GM15510 (cell line): Measurements from ENCODE around the gene QSOX2.

Source experiments
- POLR2A ChIP-seq: IDR thresholded peaks from 3 replicates; pipeline ENCODE4 v1.6.1; 2011; ENCODE audit warnings: borderline replicate concordance; ENCODE audit not compliant: insufficient read length; ENCODE audit errors: extremely low read depth

QSOX2 gene

DNA sequence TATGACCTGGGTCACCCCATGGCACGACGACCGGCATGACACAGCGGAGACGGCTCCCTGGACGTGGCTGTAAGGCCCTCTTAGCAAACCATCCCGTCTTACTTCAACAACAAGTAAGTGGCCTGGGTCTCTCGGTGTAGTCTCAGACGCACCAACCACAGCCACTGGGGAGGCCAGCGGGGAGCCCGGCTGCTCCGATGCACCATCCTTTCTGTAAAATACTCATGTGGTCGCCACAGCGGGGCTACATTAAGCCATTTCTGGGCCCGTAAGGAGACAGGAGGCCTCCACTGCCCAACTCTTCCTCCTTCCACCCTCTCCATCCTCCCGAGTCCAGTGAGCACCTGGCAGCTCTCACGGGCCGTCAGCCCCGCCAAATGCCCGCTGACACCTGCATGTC lies 4.7 kb downstream of the QSOX2 start:
- no peak for TF ChIP-seq POLR2A

DNA sequence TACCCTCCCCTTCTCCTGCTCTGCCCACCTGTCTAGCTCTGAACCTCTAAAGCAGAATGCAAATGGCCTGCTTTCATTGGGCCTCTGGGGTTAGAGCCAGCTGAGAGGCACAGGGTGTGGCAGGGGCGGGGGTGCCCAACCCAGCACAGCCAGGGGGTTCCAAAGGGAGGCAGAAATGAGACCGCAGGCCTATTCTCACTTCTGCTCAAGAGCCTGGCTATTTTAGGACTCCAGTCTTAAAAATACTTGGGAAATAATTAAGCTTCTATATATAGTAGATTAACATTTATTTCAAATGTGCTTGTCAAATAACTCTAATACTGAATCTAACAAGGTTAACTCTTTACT lies 5.7 kb downstream of the QSOX2 start:
- TF ChIP-seq POLR2A: no peak

DNA sequence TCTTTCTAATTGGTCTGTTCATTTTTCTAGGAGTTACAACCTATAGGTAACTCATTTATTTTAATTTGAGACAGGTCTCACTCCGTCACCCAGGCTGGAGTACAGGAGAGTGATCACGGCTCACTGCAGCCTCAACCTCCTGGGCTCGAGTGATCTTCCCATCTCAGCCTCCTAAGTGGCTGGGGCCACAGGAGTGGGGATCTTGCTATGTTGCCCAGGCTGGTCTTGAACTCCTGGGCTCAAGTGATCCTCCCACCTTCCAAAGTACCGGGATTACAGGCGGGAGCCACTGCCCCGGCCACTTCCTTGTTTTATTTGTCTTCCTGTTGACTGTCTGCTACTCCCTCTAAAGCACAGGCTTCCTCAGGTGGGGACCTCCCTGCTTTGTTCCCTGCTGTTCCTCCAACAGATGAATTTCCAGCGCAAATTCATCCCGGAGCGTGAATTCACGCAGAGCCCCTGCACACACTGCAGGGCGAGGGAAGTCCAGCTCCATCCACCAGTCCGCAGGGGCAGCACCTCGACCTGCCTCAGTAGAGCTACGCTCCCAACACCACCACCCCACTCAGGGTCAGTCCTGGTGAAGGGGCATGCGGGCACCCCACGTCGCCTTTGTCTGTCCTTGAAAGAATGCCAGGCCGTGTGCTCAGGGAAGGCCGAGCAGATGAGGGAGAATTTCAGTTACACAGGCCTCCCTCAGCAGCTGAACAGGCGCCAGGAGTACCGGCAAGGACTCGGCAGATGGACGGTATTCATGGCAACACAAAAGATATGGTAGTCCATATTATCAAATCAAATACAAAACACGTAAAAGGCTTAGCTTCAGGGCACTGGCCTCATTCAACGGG lies 6.3 kb downstream of the QSOX2 start:
- no peak for TF ChIP-seq POLR2A

DNA sequence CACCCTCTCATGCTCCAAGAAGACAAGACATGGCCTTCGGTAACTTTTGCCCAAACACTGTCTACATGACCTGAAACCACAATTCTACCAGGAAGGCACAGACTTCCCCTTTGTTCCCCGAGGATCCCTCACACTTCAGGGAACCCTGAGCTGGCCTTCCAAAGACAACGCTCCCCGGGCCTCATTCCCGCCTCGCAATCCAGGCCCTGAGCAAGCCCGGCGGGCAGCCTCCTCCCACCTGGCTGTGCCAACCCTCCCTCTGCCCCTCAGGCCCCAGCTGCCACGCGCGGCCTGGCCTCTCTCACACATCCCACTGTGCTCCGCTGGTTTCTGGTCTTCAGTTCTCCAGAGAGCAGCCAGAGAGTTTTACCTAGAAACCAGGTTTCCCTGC lies 7.3 kb downstream of the QSOX2 start:
- no peak for TF ChIP-seq POLR2A

DNA sequence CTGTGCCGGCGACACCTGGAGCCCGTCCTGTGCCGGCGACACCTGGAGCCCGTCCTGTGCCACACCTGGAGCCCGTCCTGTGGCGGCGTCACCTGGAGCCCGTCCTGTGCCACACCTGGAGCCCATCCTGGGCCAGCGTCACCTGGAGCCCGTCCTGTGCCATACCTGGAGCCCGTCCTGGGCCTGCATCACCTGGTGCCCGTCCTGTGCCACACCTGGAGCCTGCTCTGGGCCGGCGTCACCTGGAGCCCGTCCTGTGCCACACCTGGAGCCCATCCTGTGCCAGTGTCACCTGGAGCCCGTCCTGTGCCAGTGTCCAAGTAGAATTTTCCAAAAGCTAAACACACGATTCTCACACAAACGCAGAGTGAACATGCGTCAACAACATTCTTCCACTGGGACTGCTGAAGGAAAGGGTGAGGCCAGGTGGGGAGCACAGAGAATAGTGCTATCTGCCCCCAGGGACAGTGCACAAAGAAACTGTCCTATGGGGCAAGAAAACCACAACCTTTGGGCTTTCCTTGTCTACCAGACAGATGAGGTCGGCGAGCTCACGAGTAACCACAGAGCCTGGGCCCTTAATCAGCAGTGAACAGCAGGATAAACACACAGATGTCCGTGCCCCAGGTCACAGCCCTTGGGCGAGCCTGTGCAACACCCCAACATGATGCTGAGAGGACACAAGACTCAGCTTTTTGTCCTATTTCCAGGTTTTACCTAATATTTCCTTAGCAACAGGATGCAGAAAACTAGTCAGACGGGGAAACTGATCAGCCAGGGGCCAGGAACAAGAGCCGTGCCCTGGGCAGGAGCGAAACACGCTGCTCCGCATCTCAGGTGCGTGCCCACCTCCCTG lies 7.9 kb downstream of the QSOX2 start:
- no peak for TF ChIP-seq POLR2A

DNA sequence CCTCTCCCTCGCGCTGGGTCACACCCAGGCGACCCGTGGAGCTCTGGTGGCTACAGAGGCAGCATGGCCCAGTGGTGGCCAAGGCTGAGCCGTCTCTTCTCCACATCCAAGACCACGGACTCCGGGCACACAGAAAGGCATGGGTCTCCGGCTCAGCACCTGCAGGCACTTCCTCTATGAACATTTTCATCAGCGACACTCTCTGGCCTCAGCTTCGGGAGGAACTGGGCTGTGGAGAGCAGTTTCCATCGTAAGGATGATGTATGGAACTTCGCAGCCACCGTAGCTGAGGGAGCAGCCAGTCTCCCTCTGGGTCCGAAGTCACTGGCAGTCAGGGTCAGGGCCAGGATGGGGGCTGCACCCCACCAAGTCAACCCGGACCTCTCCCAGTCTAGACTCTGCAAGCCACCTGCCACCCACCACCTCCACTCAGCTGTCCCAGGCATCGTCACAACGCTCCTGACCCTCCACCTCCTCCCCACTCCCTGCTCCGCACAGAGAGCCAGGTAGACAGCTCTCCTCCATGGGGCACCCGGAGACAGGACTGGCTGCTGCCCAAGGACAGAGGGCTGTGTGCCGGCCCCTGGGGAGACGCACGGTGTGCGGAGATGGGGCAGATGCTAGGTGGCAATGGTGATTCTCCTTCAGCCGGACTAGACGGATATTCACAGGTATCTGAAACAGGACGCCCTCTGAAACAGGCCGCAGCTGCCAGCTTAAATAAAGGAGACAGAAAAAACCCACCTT lies 9.7 kb downstream of the QSOX2 start:
- no peak for TF ChIP-seq POLR2A

DNA sequence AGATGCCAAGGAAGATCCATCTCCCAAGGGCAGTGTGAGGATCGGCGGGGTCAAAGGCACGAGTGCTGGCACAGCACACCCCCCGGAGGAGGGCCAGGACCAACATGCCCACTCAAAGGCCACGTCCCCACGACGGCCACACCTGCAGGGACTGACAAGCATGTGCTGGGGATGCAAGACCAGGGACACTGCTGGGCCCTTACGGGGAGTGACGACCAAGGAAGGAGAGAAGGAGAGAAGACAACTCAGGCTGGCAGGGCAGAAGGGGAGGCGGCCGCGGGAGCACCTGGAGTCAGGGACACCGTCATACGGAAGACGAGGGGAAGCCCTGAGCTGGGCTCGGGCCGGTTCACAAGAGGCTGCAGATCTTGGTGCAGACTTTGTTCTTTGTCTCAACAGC lies 10.4 kb downstream of the QSOX2 start:
- TF ChIP-seq POLR2A: no peak

DNA sequence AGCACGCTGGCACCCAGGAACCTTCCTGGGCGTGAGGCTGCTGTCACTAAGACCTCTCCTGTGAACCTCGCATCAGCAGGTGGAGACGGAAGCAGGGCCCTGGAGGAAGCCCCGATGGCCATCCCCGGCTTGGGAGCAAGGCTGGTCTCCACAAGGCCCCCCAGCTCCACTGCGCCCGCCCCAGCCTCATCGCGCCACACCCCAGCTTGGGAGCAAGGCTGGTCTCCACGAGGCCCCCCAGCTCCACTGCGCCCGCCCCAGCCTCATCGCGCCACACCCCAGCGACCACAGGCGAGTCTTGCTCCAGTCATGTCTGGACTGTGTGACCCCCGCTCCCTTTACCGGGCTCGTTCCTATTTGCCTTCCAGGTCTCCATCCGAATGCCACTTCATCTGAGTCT lies 11.0 kb downstream of the QSOX2 start:
- no peak for TF ChIP-seq POLR2A

DNA sequence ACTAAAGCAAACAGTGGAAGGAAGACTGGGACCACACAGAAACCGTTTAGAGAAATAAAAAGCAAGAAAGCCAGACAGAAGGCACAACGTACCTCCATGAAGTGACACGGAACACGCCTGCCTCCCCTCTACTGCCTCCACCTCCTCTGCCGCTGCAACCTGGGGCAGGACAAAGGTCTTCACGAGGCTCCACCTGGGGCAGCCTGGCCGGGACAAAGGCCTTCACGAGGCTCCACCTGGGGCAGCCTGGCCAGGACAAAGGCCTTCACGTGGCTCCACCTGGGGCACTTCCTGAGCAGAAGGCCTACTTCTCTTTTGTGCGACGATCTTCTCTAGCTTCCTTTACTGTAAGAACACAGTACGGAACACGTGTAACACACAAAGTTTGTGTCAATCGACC lies 11.7 kb downstream of the QSOX2 start:
- no peak for TF ChIP-seq POLR2A

DNA sequence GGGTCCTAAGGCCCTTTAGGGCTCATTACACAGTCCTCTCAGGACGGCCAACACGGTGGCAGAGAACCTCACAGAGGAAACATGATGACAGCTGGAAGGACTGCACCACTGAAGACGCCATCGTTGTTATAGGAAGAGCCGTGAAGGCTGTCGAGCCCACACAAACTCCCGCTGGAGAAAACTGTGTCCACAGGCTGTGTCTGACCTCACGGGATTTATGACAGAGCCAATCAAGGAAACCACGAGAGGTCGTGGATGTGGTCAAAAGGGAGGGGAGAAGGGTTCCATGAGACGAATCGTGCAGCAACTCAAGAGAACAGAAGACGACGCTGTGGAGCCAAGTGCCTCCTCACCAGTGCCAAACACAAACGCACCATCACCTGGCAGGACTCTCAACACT lies 12.2 kb downstream of the QSOX2 start:
- no peak for TF ChIP-seq POLR2A

DNA sequence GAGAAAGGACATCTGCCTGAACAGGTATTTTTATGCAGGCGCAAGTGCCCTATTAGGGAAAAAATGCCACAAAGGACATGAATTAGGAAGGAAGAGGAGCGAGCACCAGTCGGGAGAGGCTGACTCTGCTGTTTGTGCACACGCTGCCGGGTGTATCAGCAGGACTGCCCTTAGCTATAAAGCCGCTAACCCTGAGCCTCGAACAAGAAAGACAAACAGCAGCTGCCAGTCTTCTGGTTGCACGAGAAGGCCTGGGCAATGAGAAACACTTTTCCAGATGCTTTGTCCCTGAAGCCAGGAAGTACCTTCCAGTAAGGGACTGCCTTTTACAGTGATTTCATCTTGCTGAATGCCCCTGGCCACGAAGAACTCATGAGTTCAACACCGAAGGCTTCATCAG lies 12.6 kb downstream of the QSOX2 start:
- no peak for TF ChIP-seq POLR2A

DNA sequence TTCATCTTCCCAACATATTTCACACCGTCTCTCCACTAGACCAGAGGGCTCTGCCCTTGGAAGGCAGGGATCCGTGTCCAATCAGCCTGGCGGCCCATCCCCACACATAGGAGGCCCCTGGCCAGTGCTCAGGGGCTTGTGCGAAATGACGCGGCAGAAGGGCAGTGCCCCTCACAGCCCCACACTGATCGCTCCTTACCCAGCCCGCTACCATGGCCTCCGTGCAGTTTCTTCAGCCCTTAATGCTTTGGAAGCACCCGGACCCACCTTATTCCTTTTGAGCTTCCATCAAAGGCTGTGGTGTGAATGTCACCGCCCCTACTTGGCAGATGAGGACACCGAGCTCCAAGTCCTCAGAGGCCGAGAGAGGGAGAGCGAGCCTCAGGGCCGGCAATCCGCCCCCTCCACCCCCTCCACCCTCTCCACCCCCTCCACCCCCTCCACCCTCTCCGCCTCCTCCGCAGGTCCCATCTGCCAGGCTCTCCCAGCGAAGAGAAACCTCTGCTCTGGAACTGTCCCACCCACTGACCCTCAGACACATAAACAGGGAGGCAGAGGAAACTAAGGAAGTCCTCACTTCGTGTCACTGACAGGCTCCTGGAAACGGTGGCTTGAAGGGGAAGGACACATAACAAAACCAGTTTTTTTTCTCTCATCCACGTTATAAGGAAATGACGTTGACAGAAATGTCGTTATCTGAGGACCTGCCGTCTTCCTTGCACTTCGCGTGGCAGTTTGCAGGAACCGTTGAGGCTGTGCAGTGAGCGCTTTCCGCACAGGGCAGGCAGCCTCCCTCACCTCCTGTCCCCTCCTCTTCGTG lies 13.9 kb downstream of the QSOX2 start:
- TF ChIP-seq POLR2A: no peak

DNA sequence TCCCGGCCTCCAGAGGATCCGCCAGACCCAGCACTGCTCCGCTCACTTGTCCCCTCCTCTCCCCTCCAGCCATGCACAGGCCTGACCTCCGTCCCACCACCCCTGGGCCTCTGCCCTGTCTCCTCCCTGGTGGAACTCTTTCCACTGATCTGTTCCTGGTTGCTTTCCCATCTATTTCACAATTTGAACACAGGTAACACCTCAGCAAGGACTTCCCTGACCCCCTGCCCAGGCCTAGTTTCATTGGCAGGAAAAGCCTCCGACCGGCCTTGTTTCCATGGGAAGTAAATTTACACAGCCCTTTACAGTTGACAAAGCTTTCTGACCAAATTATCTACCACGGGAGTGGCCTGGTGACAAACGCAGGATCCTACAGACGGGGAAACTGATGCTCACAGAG lies 14.8 kb downstream of the QSOX2 start:
- no peak for TF ChIP-seq POLR2A

DNA sequence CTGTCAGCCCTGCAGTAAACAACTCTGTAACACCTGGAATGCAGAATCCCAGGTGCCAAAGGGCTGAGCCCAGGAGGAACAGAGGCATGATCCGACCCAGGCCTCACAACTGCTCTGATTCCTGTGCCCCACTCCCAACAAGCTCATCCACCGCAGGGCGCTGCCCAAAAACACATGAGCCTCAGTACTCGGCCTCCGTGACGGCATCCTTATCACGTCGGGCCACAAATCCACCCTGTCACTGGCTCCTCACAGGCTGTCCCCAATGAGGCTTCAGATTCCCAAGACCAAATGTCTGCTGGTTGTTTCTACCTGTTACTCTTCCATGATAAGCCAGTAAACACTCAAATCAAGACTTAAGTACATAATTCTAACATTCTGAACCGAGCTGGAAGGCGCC lies 15.2 kb downstream of the QSOX2 start:
- TF ChIP-seq POLR2A: no peak

DNA sequence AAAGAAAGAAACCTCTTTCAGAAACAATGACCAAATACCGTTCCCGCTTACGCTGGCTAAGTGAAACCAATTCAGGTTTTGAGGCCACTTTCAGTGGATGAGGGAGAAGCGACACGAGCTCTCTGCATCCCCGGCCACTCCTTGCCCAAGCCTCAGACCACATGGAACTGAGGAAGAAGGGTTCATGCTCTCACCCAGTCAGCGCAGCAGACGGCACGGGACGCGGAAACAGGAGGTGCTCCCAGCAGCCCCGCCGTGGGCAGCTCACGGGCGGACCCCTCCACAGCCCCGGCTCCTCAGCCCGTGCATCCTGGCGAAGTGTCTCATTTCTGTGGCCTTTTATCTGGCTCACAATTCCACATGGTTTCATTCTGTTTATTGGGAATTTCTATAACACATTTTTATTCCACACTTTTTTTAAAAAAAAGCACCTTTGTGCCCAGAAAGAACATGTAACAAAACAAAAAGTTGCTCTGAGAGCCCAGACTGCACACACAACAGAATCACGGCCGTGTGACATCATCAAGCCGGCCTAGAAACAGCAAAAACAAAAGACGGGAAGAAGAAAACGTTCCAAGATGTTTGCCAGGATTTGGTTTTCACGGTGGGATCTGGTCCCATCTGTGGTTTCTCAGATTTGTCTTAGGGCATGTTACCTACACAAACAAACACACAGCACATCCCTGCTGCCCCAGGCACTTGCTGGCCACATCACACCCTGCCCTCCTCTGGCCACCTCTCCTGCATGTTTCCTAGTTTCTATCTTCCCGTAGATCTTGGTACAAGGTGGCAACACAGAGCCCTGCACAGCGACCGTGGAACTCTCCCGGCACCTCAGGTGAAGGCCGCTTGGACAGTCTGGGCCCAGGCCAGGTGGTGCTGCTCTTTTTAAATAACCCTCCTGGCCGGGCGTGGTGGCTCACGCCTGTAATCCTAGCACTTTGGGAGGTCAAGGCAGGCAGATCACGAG lies 16.2 kb downstream of the QSOX2 start:
- TF ChIP-seq POLR2A: no peak
